Measurements from ENCODE around the gene TXNDC2. TPM values are rescaled to one million over a fixed set of nuclear protein-coding genes. Genes with fewer than 3 reads are reported as not detected.

TXNDC2 gene
- total and polyA plus RNA-seq, 3 donors from 2014 or later = 15.3 to 212 (median 30.5) TPM

- WGBS, 2 donors = 79 to 82% methylated on average over 5 of the region's 5 CpGs
- H3K27me3 ChIP-seq = no peaks in the 10 kb centered on the region
- intact Hi-C loops (cut with DNase I; ENCODE audit: low total_unique reads) = no loop called here
- no peak for TF ChIP-seq CTCF (IDR thresholded peaks at IDR 0.05)
- no peak for TF ChIP-seq POLR2A (IDR thresholded peaks at IDR 0.05)
- no peaks in the 10 kb centered on the region for H3K9me3 ChIP-seq
- H3K27ac ChIP-seq = no peak overlapping the region
- no peak for DNase-seq
- H3K4me1 ChIP-seq = peaks cover 31% of the 10 kb centered on the region
- H3K36me3 ChIP-seq (ENCODE audit: low read depth, missing control alignments) = no peaks in the 10 kb centered on the region
- H3K4me3 ChIP-seq = no peak overlapping the region
Observed at GRCh38 chr18:9928646-9929259, 43.0 kb downstream of the TXNDC2 start.

GRCh38 chr18:9930299-9930884 lies 44.6 kb downstream of the TXNDC2 start:
- Histone ChIP-seq H3K4me1 (peaks cover 19% of the 10 kb centered on the region), H3K9me3 (no peaks in the 10 kb centered on the region), H3K27ac (no peak overlapping the region), H3K36me3 (ENCODE audit: low read depth, missing control alignments) (no peaks in the 10 kb centered on the region), H3K4me3 (no peak overlapping the region), H3K27me3 (no peaks in the 10 kb centered on the region)
- TF ChIP-seq CTCF (IDR thresholded peaks at IDR 0.05) (no peak), POLR2A (IDR thresholded peaks at IDR 0.05) (no peak)
- DNase-seq = no peak
- intact Hi-C loops (cut with DNase I; ENCODE audit: low total_unique reads) = no loop called here
- WGBS, 2 donors = 61 to 69% methylated on average over 3 of the region's 3 CpGs

GRCh38 chr18:9931146-9931545 lies 45.4 kb downstream of the TXNDC2 start:
- Histone ChIP-seq H3K9me3 (no peaks in the 10 kb centered on the region), H3K4me1 (peaks cover 11% of the 10 kb centered on the region), H3K36me3 (ENCODE audit: low read depth, missing control alignments) (no peaks in the 10 kb centered on the region), H3K27me3 (no peaks in the 10 kb centered on the region), H3K27ac (no peak overlapping the region), H3K4me3 (no peak overlapping the region)
- DNase-seq = no peak
- WGBS, 2 donors = 29 to 79% methylated on average over 1 of the region's 1 CpG
- TF ChIP-seq CTCF (IDR thresholded peaks at IDR 0.05) = no peak
- intact Hi-C loops (cut with DNase I; ENCODE audit: low total_unique reads) = no loop called here

- H3K4me1 ChIP-seq = peaks cover 6% of the 10 kb centered on the region
- no peak overlapping the region for H3K27ac ChIP-seq
- WGBS, 2 donors = 75 to 77% methylated on average over 5 of the region's 5 CpGs
- H3K27me3 ChIP-seq = no peaks in the 10 kb centered on the region
- H3K4me3 ChIP-seq = no peak overlapping the region
- no peaks in the 10 kb centered on the region for H3K36me3 ChIP-seq (ENCODE audit: low read depth, missing control alignments)
- intact Hi-C loops (cut with DNase I; ENCODE audit: low total_unique reads) = no loop called here
- no peaks in the 10 kb centered on the region for H3K9me3 ChIP-seq
- DNase-seq = no peak
- TF ChIP-seq POLR2A (IDR thresholded peaks at IDR 0.05) = no peak
- TF ChIP-seq CTCF (IDR thresholded peaks at IDR 0.05) = no peak
Observed at GRCh38 chr18:9931678-9932077, 45.9 kb downstream of the TXNDC2 start.

GRCh38 chr18:9933865-9934264 lies 48.1 kb downstream of the TXNDC2 start:
- intact Hi-C loops (cut with DNase I; ENCODE audit: low total_unique reads) = no loop called here

More at GRCh38 chr18:9933865-9934264, 48.1 kb downstream of the TXNDC2 start:
- no peak overlapping the region for H3K27ac ChIP-seq
- no peaks in the 10 kb centered on the region for H3K36me3 ChIP-seq (ENCODE audit: low read depth, missing control alignments)
- 84 to 85% methylated on average over 3 of the region's 3 CpGs for WGBS, 2 donors
- H3K27me3 ChIP-seq = no peaks in the 10 kb centered on the region
- no peaks in the 10 kb centered on the region for H3K9me3 ChIP-seq
- H3K4me3 ChIP-seq = no peak overlapping the region
- H3K4me1 ChIP-seq = peaks cover 5% of the 10 kb centered on the region
- DNase-seq = no peak
- TF ChIP-seq CTCF (IDR thresholded peaks at IDR 0.05) (no peak), POLR2A (IDR thresholded peaks at IDR 0.05) (no peak)
